GM18502 (cell line): ENCODE measurements around the gene TLR7.

Experiments used
- ATAC-seq: cut with Tn5 transposase; IDR thresholded peaks from one replicate; pipeline ENCODE4 v1.9.1; 2021; ENCODE audit warnings: mild to moderate bottlenecking; ENCODE audit not compliant: unreplicated experiment, poor library complexity

Gene TLR7

GRCh38 chrX:12866451-12867377 lies at the start of gene TLR7:
Gene TLR7, plus strand, starts transcription at chrX:12867072. Its CDS starts 507 bp downstream, at chrX:12867579.
- peak; percentile 44 for ATAC-seq

DNA sequence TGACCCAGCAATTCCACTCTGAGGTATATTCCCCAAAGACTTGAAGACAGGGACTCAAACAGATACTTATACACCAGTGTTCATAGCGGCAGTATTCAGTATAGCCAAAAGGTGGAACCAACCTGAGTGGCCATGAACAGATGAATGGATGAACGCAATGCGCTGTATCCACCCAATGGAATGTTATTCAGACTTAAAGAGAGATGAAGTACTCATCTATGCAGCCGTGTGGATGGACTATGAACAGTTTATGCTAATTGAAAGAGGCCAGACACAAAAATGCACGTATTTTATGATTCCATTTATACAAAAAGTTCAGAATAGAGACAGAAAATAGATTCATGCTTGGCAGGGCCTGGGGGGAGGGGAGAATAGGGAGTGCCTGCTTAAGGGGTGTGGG lies 49.3 kb upstream of the TLR7 start:
- no peak for ATAC-seq

DNA sequence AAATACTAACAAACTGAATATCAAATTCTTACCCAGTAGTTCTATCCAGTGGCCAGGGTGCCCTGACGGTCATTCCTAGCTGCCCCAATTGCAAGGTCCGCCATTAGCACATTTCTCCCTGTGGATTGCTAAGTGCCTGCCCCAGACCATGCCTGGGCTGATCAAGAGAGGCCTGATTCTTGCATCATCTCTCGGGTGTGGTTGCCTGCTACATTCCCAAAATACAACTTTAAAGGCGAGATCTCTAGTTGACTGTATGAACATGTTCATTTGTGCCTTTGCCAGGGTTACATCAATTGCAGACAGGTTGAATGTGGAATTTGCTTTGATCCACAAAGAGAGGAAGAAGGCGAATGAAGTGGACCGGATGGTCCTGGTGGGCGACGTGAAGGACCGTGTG lies 47.6 kb upstream of the TLR7 start:
- no peak for ATAC-seq

GRCh38 chrX:12820737-12821136 lies 46.1 kb upstream of the TLR7 start:
- no peak for ATAC-seq

DNA sequence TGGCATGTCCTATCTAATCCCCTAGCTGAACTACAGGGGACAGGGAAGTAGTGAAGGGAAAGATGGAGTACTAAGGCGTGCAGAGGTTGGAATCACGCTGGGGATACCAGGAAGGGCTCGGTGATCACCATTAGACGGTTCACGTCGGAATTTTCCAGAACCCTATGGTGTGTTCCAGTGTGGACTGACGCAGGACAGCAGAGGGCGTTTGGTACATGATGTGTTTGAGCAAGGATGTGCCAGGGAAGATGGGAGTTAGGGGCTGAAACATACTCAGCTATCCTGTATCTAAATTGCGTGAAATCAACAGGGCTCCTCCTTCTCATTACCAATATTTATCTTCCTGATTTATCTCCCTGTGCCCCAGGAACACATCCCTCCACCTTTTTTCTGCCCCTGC lies 41.9 kb upstream of the TLR7 start:
- ATAC-seq: no peak

DNA sequence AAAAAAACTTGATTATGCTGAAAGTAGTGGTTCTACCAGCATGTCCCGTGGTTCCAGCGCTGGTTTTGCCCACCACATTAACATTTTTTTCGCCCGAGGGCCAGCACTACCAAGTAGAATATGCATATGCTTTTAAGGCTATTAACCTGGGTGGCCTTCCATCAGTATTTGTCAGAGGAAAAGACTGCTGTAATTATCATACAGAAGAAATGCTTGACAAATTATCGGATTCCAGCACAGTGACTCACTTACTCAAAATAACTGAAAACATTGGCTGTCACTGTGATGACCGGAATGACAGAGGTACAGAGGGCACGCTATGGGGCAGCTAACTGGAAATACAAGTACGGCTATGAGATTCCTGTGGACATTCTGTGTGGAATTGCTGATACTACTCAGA lies 41.1 kb upstream of the TLR7 start:
- ATAC-seq: no peak

DNA sequence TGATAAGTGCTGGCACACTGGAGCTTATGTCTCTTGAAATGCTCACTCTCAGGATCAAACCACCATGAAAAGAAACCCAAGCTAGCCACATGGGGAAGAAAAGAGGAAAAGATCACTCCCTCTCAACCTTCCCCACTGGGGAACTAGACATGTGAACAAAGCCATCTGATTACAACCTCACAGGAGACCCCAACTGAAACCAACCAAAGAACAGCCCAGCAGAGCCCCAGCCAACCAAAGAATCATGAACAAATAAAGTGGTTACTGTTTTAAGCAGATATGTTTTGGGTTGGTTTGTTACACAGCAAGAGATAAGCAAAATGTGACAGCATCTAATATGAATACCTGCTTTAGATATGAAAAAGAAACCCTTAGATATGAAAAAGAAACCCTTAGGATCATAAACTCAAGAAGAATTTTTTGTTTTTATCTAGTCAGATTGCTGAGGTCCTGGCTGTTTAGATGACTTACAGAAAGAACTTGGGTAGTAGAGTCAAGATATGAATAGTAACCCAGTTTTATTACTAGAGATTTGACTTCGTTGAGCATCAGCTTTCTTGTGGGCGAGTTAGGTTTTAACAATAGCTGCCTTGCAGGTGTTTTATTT lies 23.7 kb upstream of the TLR7 start:
- ATAC-seq: peak; percentile 10

DNA sequence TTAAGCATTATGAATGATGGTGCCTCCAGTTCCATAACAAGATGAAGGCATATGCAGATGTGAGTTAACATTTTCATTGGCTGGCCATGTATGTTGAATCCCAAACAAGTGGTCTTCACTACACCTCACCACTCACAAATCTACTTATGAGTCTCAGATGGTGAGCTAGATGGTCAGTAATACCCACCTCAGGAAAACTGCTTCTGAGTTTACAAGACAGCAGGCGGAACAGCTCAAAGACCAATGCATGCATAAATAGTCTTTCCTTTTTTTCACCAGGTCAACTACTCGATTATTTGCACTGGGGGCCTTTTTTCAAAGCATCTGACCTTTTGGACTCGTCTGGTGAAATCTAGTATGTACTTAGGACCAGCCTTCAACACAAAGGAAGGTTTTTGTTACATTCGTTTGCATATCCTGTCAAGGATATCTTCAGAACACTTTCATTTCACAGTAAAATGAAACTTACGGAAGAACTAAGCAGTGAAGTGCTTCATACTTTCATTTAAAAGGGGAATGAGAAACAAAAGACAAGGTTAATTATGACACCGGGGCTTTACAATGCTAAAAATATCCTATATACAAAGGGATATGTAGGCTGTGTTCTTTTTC lies 23.1 kb upstream of the TLR7 start:
- ATAC-seq: peak; percentile 96

DNA sequence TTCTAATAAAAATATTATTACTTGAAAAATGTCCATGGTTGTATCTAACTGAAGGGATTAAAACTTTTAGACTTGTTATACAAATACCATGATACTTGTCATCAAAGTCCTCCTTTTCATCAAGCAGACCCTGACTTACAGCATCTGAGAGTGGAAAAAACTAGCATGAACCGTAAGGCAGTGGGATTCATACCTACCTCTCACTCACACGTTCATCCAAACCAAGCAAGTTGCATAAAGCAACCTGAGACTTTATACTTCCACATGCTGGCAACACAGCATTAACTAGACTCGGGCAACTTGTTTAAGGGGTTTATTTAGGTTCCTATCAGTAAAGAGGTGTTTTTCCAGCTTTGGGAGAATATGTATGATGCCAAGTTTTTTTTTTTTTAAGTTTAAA lies 22.6 kb upstream of the TLR7 start:
- ATAC-seq: peak; percentile 53

DNA sequence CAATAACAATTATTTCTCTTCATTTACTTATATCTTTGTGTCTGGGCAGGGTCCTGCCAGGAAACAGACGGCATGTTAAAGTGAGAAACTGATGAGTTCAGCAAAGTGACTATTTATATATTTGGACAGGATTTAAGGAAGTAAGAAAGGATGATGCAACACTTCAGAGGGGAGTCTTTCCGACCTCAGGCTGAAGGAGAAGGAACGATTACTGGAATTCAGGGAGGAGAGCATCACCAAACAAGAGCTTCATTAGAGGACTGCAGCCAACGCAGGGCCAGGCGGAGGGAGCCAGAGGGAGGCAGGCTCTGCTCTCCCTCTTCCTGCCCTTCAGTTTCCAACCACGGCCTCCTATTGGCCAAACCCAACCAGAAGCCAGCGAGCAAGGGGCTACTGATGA lies 1.5 kb upstream of the TLR7 start:
- no peak for ATAC-seq

DNA sequence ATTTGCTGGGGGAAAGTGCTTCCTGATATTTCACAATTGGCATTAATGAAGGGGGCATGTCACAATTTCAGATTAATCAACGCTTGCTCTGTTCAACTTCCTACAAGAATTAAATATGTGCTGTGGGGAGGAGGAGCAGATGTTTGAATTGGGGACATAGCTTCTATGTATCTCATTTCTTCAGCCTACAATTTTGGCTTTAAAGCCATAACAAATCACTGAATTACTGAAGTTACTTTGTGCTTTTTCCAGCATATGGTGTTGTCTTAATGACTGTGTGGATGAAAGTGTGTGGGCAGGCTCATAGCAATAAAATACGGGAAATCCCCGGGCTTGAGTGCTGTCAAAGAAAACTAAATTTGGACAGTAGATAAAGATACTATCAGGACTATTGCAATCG lies 813 bp downstream of the TLR7 start:
- no peak for ATAC-seq

DNA sequence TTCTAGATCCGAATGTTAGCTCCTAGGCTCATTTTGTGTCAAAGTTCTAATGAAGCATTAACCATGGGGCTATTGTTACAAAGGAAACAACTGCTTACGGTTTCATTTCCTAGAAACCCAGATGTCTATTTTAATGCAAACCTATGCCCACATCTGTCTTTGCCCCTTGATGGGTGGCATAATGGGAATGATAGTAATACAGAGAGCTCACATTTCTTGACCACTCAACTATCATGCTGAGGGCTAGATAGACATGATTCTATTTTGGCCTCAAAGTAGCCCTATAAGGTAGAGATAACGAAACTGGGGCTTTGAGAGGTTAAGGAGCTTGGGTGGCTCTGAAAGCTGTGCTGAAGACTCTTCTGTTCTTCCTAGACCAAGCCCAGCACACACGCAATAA lies 1.9 kb downstream of the TLR7 start:
- ATAC-seq: peak; percentile 67

DNA sequence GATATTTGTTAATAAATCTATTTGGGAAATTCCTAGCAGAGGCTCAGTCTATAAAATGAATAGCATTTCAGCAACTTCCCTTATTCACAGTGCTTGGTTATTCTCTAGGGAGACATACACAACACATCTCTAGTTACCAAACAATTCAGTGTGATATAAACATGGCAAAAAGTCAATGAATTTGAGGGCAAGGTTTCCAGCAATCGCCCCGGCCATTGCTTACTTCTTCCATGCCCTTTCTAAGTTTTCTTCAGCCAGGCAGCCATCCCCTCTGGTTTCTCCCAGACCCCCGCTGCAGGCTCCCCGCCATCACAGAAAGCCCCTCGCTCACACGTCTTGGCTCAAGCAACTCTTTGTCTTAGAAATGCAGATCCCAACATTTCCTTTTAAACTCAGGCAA lies 4.4 kb downstream of the TLR7 start:
- no peak for ATAC-seq

DNA sequence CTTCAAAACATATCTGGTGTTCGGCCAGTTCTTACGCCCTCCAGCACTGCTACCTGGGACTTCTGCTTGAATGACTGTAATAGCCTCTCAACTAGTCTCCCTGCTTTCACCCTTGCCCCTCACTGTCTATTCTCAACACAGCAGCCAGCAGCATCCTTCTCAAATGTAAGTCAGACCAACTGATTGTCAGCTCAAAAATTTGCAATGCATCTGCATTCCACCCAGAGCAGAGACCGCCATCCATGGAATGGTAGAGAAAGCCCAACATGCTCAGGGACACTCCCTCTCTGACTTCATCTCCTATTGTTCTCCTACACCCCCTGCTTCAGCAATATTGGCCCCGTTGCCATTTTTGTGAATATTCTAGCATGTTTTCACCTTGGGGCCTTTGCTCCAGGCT lies 5.9 kb downstream of the TLR7 start:
- no peak for ATAC-seq

GRCh38 chrX:12874581-12874980 lies 7.7 kb downstream of the TLR7 start:
- ATAC-seq: no peak

DNA sequence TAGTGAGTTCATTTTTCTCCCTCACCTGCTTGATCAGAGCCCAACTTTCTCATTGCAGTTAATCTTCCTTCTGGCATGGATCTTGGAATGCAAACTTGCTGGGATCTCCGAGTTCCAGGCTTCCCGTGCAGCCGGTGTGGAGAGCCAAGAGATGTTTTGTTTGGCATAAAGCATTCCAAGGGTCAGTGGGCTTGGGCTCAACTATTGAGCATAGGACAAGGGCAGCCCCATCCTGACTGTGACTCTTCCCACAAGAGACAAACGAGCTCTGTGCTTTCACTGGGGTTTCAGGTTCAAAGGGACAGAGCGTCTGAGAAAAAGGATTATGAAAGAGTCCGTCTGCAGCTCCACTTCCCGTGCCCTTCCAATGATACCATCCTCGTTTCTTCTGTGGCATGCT lies 10.5 kb downstream of the TLR7 start:
- ATAC-seq: no peak

DNA sequence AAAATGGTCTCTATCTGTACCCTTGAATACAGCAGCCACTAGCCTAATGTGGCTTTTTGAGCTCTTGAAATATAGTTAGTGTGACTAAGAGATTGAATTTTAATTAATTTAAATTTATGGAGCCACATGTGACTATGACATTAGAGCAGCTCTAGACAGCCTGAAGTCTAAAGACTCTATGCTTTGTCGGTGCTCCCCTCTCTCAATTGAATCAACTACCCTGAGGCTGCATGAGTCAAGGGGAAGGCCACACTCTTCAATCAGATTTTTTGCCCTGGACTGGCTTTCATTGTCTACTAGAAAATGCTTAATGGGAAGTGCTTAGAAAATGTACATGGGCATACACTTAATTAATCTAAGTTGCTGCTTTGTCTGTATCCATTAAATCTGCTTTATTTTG lies 11.7 kb downstream of the TLR7 start:
- no peak for ATAC-seq

DNA sequence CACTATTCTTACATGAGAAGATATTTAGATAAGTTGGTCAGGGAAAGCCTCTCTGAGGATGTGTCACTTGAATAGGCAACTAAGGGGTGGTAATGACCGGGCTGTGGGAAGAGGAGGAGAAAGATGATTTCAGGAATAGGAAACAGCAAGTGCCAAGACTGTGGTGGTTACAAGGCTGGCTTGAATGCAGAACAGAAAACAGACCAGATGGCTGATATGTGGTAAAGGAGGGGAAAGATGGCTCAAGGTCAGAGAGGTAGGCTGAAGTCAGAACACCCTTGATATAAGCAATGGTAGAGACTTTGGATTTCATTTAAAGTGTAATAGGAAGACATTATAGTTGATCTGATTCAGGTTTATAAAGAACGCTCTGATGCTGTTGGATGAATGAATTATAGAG lies 15.0 kb downstream of the TLR7 start:
- peak; percentile 44 for ATAC-seq

- ATAC-seq: no peak
These were observed 18.6 kb downstream of the TLR7 start for GRCh38 chrX:12885508-12885907.

- no peak for ATAC-seq
These were observed 19.7 kb downstream of the TLR7 start for GRCh38 chrX:12886545-12886944.

GRCh38 chrX:12887141-12887540 lies 20.3 kb downstream of the TLR7 start:
- no peak for ATAC-seq
